Mesenchymal stem cell (in vitro differentiated cells and primary cell): ENCODE results near the gene RDH14.

Experiments
- DNase-seq: peaks from one replicate; pipeline ENCODE4 v3.0.0-alpha.2; 2013
- H2AFZ ChIP-seq: one replicate; pipeline ENCODE4 v1.6.1; 2013; ENCODE audit warnings: low read depth, mild to moderate bottlenecking, control low read depth, inconsistent platforms, low read length, moderate library complexity
- H2AK5ac ChIP-seq: 2 replicates; pipeline ENCODE4 v1.6.1; 2013; ENCODE audit warnings: low read length, moderate library complexity, mild to moderate bottlenecking, inconsistent platforms; ENCODE audit not compliant: severe bottlenecking
- H2BK120ac ChIP-seq: one replicate; pipeline ENCODE4 v1.6.1; 2013; ENCODE audit warnings: low read depth, mild to moderate bottlenecking, inconsistent platforms, low read length, moderate library complexity
- H2BK12ac ChIP-seq, 2 experiments: one replicate each; pipeline ENCODE4 v1.6.1; 2013; ENCODE audit warnings: inconsistent platforms in 2 of 2, low read length in 2 of 2, mild to moderate bottlenecking in 2 of 2, moderate library complexity in 2 of 2, control low read depth in 1 of 2
- H2BK15ac ChIP-seq: one replicate; pipeline ENCODE4 v1.6.1; 2013; ENCODE audit warnings: mild to moderate bottlenecking, low read depth, inconsistent platforms; ENCODE audit not compliant: poor library complexity, severe bottlenecking
- H2BK5ac ChIP-seq: 2 replicates; pipeline ENCODE4 v1.6.1; 2013; ENCODE audit warnings: low read depth, mild to moderate bottlenecking, low read length, control low read depth, inconsistent platforms; ENCODE audit not compliant: poor library complexity, severe bottlenecking
- H3K14ac ChIP-seq, 2 experiments: one replicate each; pipeline ENCODE4 v1.6.1; 2013; ENCODE audit warnings: inconsistent platforms in 2 of 2, low read length in 2 of 2, control low read depth in 1 of 2, mild to moderate bottlenecking in 1 of 2, moderate library complexity in 1 of 2
- H3K18ac ChIP-seq, 2 experiments: one replicate each; pipeline ENCODE4 v1.6.1; 2013; ENCODE audit warnings: inconsistent platforms in 2 of 2, low read length in 2 of 2, control low read depth in 1 of 2, low read depth in 1 of 2, mild to moderate bottlenecking in 1 of 2
- H3K23ac ChIP-seq, 2 experiments: one replicate each; pipeline ENCODE4 v1.6.1; 2013; ENCODE audit warnings: inconsistent platforms in 2 of 2, low read length in 2 of 2, mild to moderate bottlenecking in 2 of 2, moderate library complexity in 2 of 2, control low read depth in 1 of 2
- H3K27ac ChIP-seq: 2 replicates; pipeline ENCODE4 v1.5.1; 2013; ENCODE audit warnings: mild to moderate bottlenecking, moderate library complexity, low read length, control low read depth, inconsistent platforms; ENCODE audit not compliant: poor library complexity, severe bottlenecking
- H3K27me3 ChIP-seq, 2 experiments: 2 replicates each; pipeline versions ENCODE4 v1.6.1 to v1.7.0; 2013; ENCODE audit warnings: low read length in 2 of 2, mild to moderate bottlenecking in 2 of 2, moderate library complexity in 2 of 2, control low read depth in 1 of 2, inconsistent platforms in 1 of 2; ENCODE audit not compliant: control insufficient read depth in 1 of 2, insufficient read depth in 1 of 2
- H3K36me3 ChIP-seq, 2 experiments: 2 replicates each; pipeline versions ENCODE4 v1.6.1 to v1.7.0; 2013; ENCODE audit warnings: low read length in 2 of 2, control low read depth in 1 of 2, inconsistent platforms in 1 of 2, low read depth in 1 of 2, mild to moderate bottlenecking in 1 of 2; ENCODE audit not compliant: insufficient read depth in 2 of 2, control insufficient read depth in 1 of 2
- H3K4ac ChIP-seq, 2 experiments: one replicate each; pipeline ENCODE4 v1.6.1; 2013; ENCODE audit warnings: inconsistent platforms in 2 of 2, low read length in 2 of 2, mild to moderate bottlenecking in 2 of 2, moderate library complexity in 2 of 2, control low read depth in 1 of 2, low read depth in 1 of 2
- H3K4me1 ChIP-seq: 2 replicates; pipeline ENCODE4 v1.6.1; 2013; ENCODE audit warnings: low read depth, low read length, control low read depth; ENCODE audit not compliant: control insufficient read depth, insufficient read depth
- H3K4me2 ChIP-seq: 2 replicates; pipeline ENCODE4 v1.6.1; 2013; ENCODE audit warnings: low read length, mild to moderate bottlenecking, inconsistent platforms; ENCODE audit not compliant: poor library complexity, severe bottlenecking
- H3K4me3 ChIP-seq, 2 experiments: 2 replicates each; pipeline versions ENCODE4 v1.5.1 to v1.7.0; 2013; ENCODE audit warnings: low read length in 2 of 2, mild to moderate bottlenecking in 2 of 2, control low read depth in 1 of 2, low read depth in 1 of 2; ENCODE audit not compliant: insufficient read depth in 1 of 2
- H3K79me1 ChIP-seq: replicated peaks from 2 replicates; pipeline ENCODE4 v1.6.1; 2013; ENCODE audit warnings: mild to moderate bottlenecking, control low read depth, low read length, inconsistent platforms; ENCODE audit not compliant: poor library complexity, severe bottlenecking
- H3K9ac ChIP-seq: 2 replicates; pipeline ENCODE4 v1.7.0; 2013; ENCODE audit warnings: mild to moderate bottlenecking, low read length, moderate library complexity
- H3K9me3 ChIP-seq: 2 replicates; pipeline ENCODE4 v1.7.0; 2013; ENCODE audit warnings: mild to moderate bottlenecking, low read length; ENCODE audit not compliant: control insufficient read depth
- H4K8ac ChIP-seq: one replicate; pipeline ENCODE4 v1.6.1; 2013; ENCODE audit warnings: inconsistent platforms, mild to moderate bottlenecking, low read length, moderate library complexity
- H4K91ac ChIP-seq: one replicate; pipeline ENCODE4 v1.6.1; 2013; ENCODE audit warnings: mild to moderate bottlenecking, low read length, inconsistent platforms
- WGBS: methylation state at CpG from one replicate; pipeline ENCODE4 v1.1.7; 2013; ENCODE audit warnings: mixed read lengths; 5-methylcytosine and 5-hydroxymethylcytosine counted together

Gene RDH14

GRCh38 chr2:18585526-18585925 lies 25.1 kb upstream of the RDH14 start:
- H2BK120ac ChIP-seq, result no peak overlapping the region
- no peaks in the 10 kb centered on the region for H3K79me1 ChIP-seq
- no peak overlapping the region for H3K9ac ChIP-seq
- H3K4ac ChIP-seq, result no peak overlapping the region
- H4K8ac ChIP-seq, result no peak overlapping the region
- no peaks in the 10 kb centered on the region for H3K4me1 ChIP-seq
- no peak overlapping the region for H2AFZ ChIP-seq
- 90% methylated on average over 2 of the region's 3 CpGs for WGBS
- DNase-seq, result no peak
- H2BK5ac ChIP-seq, result no peak overlapping the region
- H4K91ac ChIP-seq, result no peak overlapping the region
- no peak overlapping the region for H3K4me3 ChIP-seq
- H3K27ac ChIP-seq, result no peak overlapping the region
- no peak overlapping the region for H3K4me2 ChIP-seq
- H3K14ac ChIP-seq, result no peak overlapping the region
- no peak overlapping the region for H3K18ac ChIP-seq
- H3K23ac ChIP-seq, result no peak overlapping the region
- H3K27me3 ChIP-seq, result no peaks in the 10 kb centered on the region
- peaks cover 0 to 6% of the 10 kb centered on the region in 2 experiments for H3K36me3 ChIP-seq
- H3K9me3 ChIP-seq, result peaks cover 9% of the 10 kb centered on the region
- H2AK5ac ChIP-seq, result no peak overlapping the region
- H2BK12ac ChIP-seq, result no peak overlapping the region
- no peak overlapping the region for H2BK15ac ChIP-seq

DNA sequence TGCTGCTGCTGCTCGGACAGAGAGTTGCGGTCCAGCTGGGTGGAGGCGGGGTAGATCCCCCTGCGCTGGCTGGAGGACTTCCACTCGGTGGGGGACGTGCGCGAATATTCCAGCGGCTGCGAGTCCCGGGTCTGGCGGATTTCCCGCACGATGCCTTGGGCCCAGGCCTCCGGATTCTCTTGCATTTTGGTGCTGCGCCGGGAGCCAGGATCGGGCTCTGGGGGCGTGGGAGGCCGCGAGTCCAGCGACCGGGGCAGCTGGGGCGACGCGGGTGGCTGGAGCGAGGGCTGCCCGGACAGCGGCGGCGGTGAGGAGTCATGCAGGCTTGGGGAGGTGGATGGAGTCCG lies 24.1 kb upstream of the RDH14 start:
- Histone ChIP-seq H3K4me1 (no peaks in the 10 kb centered on the region), H2AK5ac (no peak overlapping the region), H3K14ac (no peak overlapping the region), H3K18ac (no peak overlapping the region), H4K91ac (no peak overlapping the region), H2AFZ (no peak overlapping the region), H3K36me3 (peaks cover 0 to 6% of the 10 kb centered on the region in 2 experiments), H3K4me3 (no peak overlapping the region), H4K8ac (no peak overlapping the region), H3K4me2 (no peak overlapping the region), H3K79me1 (no peaks in the 10 kb centered on the region), H3K9ac (no peak overlapping the region), H3K9me3 (peaks cover 12% of the 10 kb centered on the region), H2BK15ac (no peak overlapping the region), H3K27ac (no peak overlapping the region), H3K23ac (no peak overlapping the region), H2BK12ac (no peak overlapping the region), H3K4ac (no peak overlapping the region), H3K27me3 (no peaks in the 10 kb centered on the region), H2BK120ac (no peak overlapping the region), H2BK5ac (no peak overlapping the region)
- no peak for DNase-seq
- WGBS, result 96% methylated on average over 31 of the region's 32 CpGs

DNA sequence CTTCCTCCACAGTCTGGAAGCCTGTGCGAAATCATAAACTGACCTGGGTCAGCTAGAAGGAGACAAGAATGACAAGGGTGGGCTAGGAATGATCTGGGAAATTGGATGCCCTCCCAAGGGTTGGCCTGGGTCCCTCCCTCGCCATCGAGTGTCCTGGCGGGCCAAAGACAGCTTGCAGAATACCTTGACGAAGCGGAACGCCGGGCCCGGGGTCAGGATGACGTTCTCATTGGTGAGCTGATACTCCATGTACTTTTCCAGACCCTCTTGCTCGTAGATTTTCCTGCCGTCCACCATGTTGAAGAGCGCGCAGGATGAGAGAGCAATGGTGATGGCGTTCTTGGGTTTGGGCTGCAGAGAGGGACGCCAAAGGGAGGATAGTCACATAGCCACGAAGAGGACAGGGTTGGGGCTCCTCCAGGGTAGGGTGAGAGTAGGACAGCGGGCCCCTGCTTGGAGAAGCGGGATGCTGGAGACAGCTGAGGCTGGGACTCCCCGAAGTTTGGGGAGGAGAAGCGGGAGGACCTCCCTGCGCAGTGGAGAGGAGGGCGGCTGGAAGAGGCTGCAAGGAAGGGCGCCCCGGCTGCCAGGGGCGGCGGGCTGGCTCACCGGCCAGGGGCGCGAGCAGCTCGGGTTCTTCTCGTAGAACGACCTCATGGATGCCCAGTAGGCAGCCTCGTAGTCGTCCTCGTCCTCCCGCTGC lies 23.6 kb upstream of the RDH14 start:
- Histone ChIP-seq H2BK120ac (no peak overlapping the region), H4K91ac (peak overlapping the region; percentile 18), H3K14ac (no peak overlapping the region), H3K9ac (no peak overlapping the region), H3K79me1 (no peaks in the 10 kb centered on the region), H2BK5ac (no peak overlapping the region), H2AFZ (no peak overlapping the region), H3K27ac (no peak overlapping the region), H2BK15ac (peak overlapping the region; percentile 45), H2BK12ac (no peak overlapping the region), H3K4me3 (no peak overlapping the region), H3K23ac (no peak overlapping the region), H2AK5ac (no peak overlapping the region), H3K18ac (no peak overlapping the region), H3K4ac (no peak overlapping the region), H3K9me3 (peaks cover 17% of the 10 kb centered on the region), H3K4me2 (no peak overlapping the region), H3K27me3 (no peaks in the 10 kb centered on the region), H3K4me1 (no peaks in the 10 kb centered on the region), H4K8ac (no peak overlapping the region), H3K36me3 (peaks cover 0 to 6% of the 10 kb centered on the region in 2 experiments)
- DNase-seq, result no peak
- WGBS, result 95% methylated on average over 37 of the region's 37 CpGs

- H3K27me3 ChIP-seq, result no peaks in the 10 kb centered on the region
- peaks cover 0 to 6% of the 10 kb centered on the region in 2 experiments for H3K36me3 ChIP-seq
- no peak overlapping the region for H3K14ac ChIP-seq
- no peak overlapping the region for H3K9ac ChIP-seq
- no peak overlapping the region for H2BK120ac ChIP-seq
- H2BK15ac ChIP-seq, result no peak overlapping the region
- 100% methylated on average over 1 of the region's 3 CpGs for WGBS
- H3K4me1 ChIP-seq, result no peaks in the 10 kb centered on the region
- H3K4me3 ChIP-seq, result no peak overlapping the region
- no peak overlapping the region for H3K4me2 ChIP-seq
- H4K91ac ChIP-seq, result no peak overlapping the region
- H3K27ac ChIP-seq, result no peak overlapping the region
- H3K79me1 ChIP-seq, result no peaks in the 10 kb centered on the region
- no peak overlapping the region for H3K23ac ChIP-seq
- no peak overlapping the region for H2BK12ac ChIP-seq
- no peak overlapping the region for H3K4ac ChIP-seq
- H2AFZ ChIP-seq, result no peak overlapping the region
- H2BK5ac ChIP-seq, result no peak overlapping the region
- no peak overlapping the region for H4K8ac ChIP-seq
- H3K9me3 ChIP-seq, result peaks cover 10% of the 10 kb centered on the region
- H2AK5ac ChIP-seq, result no peak overlapping the region
- no peak for DNase-seq
- no peak overlapping the region for H3K18ac ChIP-seq
Observed at GRCh38 chr2:18580606-18581005, 20.2 kb upstream of the RDH14 start.
